Measurements from ENCODE around the gene TRAPPC8.
A peak's percentile ranks its signal among the peaks of the same experiment; 100 is the strongest.
"Not testable (repeated sequence)": the region's sequence is repeated elsewhere in the genome, so short reads cannot be mapped to it uniquely, and the experiment has no call there.

The TRAPPC8 gene

DNA sequence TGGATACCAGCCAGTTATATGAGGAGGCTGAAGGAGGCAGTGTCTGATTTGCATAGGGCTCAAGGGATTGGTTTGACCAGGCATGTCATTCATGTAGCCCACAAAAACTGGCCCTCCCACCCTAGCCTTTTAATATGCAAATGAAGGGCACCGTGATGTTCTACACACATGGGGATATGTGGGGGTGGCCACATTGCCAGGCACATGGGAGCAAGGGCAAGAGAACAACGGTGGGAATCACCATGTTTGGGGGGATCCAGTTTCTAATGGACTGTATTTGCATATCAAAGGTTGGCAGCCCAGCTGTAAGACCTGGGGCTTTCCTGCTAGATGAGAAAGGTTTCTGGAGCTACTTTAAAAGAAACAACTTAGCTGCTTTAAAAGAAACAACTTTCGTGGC, 117.2 kb downstream of the TRAPPC8 start:
- H3K4me3 ChIP-seq (ENCODE audit: low read length), result no peak overlapping the region
- DNase-seq (ENCODE audit: low read depth), result no peak
- no peak for TF ChIP-seq CTCF (conservative IDR thresholded peaks at IDR 0.05; ENCODE audit: low read depth, low read length)

- no peak overlapping the region for H3K4me3 ChIP-seq (ENCODE audit: low read length)
- DNase-seq (ENCODE audit: low read depth), result no peak
- TF ChIP-seq CTCF (conservative IDR thresholded peaks at IDR 0.05; ENCODE audit: low read depth, low read length), result no peak
Observed at GRCh38 chr18:31821545-31822171, 121.3 kb downstream of the TRAPPC8 start.

- DNase-seq (ENCODE audit: low read depth), result no peak
- no peak for TF ChIP-seq CTCF (conservative IDR thresholded peaks at IDR 0.05; ENCODE audit: low read depth, low read length)
- no peak overlapping the region for H3K4me3 ChIP-seq (ENCODE audit: low read length)
Observed at GRCh38 chr18:31819925-31820229, 123.1 kb downstream of the TRAPPC8 start.

DNA sequence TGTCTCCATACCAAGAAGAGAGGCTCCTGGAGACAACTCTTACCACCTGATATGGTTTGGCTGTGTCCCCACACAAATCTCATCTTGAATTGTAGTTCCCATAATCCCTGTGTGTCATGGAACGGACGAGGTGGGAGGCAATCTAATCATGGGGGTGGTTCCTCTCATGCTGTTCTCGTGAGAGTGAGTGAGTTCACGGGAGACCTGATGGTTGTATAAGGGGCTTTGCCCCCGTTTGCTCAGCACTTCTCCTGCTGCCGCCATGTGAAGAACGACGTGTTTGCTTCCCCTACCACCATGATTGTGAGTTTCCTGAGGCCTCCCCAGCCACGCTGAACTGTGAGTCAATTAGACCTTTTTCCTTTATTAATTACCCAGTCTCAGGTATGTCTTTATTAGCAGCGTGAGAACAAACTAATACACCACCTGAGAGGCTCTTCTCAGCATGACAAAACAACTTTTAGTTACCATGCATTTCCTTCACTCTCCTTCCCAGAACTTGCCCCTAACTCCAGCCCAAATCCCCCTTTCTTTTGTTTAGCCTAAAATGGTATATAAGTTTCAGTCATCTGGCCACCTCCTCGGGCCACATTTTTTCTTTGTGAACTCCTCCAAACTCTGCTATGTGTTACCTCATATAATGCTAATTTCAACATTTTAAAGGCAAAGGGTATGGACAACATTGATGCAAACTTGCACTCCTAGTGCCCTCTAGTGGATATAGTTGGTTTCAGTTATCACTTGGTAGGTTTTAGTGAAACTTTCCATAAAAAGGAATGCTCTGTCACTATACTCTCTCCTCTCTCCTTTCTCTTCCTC, 123.6 kb downstream of the TRAPPC8 start:
- no peak overlapping the region for H3K4me3 ChIP-seq (ENCODE audit: low read length)
- peak; percentile 4 for DNase-seq (ENCODE audit: low read depth)
- TF ChIP-seq CTCF (conservative IDR thresholded peaks at IDR 0.05; ENCODE audit: low read depth, low read length), result peak; percentile 77

- no peak overlapping the region for H3K4me3 ChIP-seq (ENCODE audit: low read length)
- DNase-seq (ENCODE audit: low read depth), result no peak
- no peak for TF ChIP-seq CTCF (conservative IDR thresholded peaks at IDR 0.05; ENCODE audit: low read depth, low read length)
Observed at GRCh38 chr18:31814132-31814531, 128.8 kb downstream of the TRAPPC8 start.

- not testable (repeated sequence) for H3K4me3 ChIP-seq (ENCODE audit: low read length); DNase-seq (ENCODE audit: low read depth)
Observed at GRCh38 chr18:31810336-31811130, 132.4 kb downstream of the TRAPPC8 start.

- not testable (repeated sequence) for DNase-seq (ENCODE audit: low read depth); H3K4me3 ChIP-seq (ENCODE audit: low read length)
Observed at GRCh38 chr18:31809049-31809448, 133.9 kb downstream of the TRAPPC8 start.

GRCh38 chr18:31801078-31801477, 141.8 kb downstream of the TRAPPC8 start:
- H3K4me3 ChIP-seq (ENCODE audit: low read length), result no peak overlapping the region
- DNase-seq (ENCODE audit: low read depth), result no peak
- TF ChIP-seq CTCF (conservative IDR thresholded peaks at IDR 0.05; ENCODE audit: low read depth, low read length), result no peak

DNA sequence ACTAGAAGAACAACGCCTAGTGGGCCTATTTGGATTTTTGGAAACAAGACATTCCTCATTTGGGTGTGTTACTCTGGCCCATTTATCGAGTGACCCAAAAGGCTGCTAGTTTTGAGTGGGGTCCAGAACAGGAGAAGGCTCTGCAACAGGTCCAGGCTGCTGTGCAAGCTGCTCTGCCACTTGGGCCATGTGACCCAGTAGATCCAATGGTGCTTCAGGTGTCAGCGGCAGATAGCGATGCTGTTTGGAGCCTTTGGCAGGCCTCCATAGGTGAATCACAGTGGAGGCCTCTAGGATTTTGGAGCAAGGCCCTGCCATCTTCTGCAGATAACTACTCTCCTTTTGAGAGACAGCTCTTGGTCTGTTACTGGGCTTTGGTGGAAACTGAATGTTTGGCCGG, 143.7 kb downstream of the TRAPPC8 start:
- DNase-seq (ENCODE audit: low read depth); H3K4me3 ChIP-seq (ENCODE audit: low read length): not testable (repeated sequence)

Measured in retinal pigment epithelial cell (primary cell).